ENCODE results near the gene VPS13D.

GRCh38 chr1:12460911-12461621 lies 231.2 kb downstream of the VPS13D start:
- no peak for TF ChIP-seq EP300 (IDR thresholded peaks at IDR 0.05; ENCODE audit: borderline replicate concordance)
- no peak for TF ChIP-seq REST (IDR thresholded peaks at IDR 0.05; ENCODE audit: low read depth)
